ENCODE measurements around the gene TBC1D22A.

DNA sequence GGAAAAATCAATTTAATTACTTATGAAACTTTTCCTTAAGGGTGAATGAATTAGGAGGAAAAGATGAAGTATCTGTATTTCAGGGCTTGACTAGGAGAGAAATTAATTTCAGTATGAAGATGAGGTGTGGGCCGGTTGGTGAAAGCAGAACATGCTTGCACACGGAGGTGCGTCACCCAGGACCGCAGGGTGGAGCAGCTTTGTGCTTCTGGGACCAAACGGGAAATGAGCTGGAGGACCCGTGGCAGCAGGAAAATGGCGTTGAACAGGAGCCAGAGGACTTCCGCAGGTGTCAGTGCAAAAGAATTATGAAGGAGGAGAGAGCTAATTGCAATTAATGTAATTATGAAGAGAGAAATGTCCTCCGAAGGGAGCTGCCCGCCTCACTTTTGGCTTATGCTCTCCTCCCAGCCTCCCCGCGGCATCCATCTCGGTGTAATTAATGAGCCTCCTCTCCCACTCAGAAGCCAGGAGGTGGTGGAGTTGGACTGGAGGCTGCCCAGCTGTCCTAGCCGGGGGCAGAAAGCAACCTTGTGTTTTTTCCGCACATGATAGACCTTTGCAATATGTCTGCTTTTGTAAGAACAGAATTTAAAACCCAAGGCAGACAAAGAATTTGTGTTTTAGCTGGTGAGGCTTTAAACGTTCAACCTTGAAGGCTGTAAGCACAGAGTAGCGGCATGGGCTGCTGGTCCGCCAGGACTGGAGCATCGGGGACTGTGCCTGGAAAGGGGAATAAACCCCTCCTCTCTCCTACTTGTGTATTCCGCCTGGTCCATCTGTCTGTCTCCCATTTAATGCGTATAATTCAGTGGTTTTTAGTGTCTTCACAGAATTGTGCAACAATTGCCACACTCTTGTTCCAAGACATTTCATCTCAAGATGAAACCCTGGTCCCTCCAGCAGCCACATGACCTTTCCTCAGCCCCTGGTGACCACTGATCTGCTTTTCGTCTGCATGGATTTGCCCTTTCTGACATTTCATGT is 180.6 kb downstream of the TBC1D22A start:
- TF ChIP-seq EZH2 (IDR thresholded peaks at IDR 0.05) (no peak), EZH2phosphoT487 (IDR thresholded peaks at IDR 0.05) (no peak)
- TF ChIP-seq, protein P1, sequence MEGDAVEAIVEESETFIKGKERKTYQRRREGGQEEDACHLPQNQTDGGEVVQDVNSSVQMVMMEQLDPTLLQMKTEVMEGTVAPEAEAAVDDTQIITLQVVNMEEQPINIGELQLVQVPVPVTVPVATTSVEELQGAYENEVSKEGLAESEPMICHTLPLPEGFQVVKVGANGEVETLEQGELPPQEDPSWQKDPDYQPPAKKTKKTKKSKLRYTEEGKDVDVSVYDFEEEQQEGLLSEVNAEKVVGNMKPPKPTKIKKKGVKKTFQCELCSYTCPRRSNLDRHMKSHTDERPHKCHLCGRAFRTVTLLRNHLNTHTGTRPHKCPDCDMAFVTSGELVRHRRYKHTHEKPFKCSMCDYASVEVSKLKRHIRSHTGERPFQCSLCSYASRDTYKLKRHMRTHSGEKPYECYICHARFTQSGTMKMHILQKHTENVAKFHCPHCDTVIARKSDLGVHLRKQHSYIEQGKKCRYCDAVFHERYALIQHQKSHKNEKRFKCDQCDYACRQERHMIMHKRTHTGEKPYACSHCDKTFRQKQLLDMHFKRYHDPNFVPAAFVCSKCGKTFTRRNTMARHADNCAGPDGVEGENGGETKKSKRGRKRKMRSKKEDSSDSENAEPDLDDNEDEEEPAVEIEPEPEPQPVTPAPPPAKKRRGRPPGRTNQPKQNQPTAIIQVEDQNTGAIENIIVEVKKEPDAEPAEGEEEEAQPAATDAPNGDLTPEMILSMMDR (IDR thresholded peaks at IDR 0.05) = no peak

Measured in neural progenitor cell (in vitro differentiated cells).